CD4-positive, alpha-beta T cell treated with Interleukin-4 for 1 hour (primary cell): ENCODE data around the gene CPNE4.

Experiments
- DNase-seq, 2 donors: peaks; one replicate each; pipeline ENCODE4 v3.0.0-alpha.2; 2020 to 2022

CPNE4 gene

DNA sequence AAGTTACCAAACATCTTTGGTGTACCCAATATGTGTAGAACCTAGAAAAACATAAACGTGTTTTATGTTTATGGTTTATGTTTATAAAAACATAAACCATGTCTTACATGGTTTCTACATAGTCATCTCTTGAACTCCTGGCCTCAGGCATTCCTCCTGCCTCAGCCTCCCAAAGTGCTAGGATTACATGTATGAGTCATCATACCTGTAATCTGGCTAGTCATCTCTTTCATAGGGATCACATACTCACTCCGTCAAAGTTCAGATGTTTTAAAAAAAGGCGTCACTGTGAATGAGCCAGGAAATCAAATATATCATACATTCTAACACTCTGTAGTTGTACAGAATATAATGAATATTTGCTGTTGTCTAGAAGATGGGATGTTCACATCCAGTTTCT is 178.6 kb downstream of the CPNE4 start:
- DNase-seq = no peak

DNA sequence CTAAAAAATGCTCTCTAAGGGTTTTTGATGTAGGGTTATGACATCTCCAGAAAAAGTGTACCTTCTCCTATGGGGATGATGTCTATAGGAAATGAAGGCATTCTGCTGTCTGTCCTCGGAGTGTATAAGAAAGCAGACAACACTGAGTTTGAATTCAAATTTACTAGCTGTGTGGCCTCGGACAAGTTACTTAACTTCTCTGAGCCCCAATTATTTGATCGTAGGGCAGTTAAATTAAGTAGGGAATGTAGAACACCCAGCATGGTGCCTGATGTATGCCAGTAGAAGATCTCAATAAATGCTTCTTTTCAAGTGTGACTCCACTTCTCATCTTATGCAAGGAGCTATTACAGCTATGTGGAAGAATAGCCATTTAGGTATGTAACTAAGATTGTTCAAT is 184.6 kb downstream of the CPNE4 start:
- DNase-seq = no peak

DNA sequence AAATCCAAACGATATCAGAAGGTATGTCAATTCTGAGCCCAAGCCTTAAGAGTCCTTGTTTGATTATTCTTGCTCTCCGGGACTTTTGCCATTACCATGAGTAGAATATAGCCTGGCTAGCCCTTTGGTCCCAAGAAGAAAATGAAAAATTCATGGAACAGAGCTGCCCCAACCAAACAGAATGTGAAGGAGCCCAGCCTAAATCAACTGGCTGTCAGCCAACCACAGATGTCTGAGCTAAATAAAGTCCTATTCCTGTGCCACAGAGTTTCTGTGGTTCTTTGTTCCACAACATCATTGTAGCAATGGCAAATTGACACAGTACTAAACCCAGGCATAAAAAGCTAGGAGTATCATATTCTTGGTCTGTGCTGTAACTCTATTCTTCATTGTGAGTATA is 185.2 kb downstream of the CPNE4 start:
- no peak for DNase-seq

DNA sequence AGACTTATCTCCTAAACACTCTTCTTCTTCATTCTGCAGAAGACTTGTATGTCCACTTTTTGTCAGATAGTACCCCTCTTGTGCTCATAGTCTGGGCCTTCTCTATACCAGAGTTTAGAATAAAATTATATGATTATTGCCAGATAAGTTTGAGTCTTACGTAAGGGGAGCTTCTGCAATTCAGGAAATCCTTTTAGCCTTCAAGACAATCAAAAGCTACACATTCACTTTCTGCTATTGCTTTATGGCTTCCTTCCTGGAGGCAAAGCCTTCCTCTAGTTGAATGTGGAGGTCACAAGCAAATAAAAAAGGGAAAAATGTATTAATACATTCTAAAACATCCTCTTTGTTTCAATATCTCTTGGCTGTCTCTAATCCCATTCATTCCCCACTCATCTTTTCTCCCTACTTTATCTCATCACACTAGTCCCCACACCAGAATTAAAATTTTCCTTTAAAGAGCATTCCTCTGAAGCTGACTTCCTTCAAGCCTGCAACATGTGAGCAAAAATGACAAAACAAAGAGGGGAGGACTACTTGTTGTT is 186.8 kb downstream of the CPNE4 start:
- DNase-seq = no peak

DNA sequence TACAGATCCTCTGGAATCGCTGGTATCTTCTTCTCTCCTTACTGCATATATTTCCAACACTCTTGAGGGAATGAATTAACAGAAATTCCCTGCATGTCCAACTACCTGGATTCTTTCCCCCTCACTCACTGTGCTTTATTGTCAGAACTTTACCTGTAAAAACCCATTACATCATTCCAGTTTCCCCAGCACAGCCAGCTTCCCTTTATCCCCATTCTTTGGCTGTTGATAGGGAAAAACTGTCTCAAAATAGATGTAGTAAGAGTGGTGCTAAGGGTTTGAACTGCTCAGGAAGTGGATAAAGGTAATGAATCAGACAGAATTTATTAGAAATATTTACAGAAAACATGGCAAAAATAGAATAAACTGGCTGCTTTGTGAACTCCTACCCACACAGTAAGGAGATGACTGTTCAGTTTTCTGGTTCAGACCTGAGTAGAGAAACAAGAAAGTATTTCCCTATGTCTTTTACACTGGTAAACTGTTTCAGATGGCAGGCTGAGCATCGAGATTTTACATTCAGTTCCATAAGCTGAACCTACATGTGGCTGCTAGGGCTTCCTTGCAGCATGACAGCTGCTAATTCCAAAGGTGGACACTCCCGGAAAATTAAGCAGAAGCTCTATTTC is 188.4 kb downstream of the CPNE4 start:
- DNase-seq = no peak

DNA sequence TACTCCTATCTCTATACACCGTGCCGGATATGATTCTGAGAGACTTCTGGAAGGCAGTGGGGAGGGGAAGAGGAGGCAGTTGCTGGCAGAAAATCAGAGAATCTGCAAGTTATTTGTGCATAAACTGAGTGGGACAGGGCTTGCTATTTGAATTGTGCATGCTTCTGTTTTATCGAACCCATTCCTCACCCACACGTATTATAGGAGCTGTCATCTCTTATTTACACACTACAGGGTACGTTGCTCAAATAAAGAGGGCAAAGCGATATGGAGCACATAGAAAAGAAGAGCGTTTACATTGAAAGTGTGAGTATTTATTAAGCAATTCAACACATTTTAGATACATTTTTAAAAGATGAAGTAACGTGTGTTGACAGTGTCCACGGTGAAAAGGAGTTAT is 191.6 kb downstream of the CPNE4 start:
- no peak for DNase-seq

DNA sequence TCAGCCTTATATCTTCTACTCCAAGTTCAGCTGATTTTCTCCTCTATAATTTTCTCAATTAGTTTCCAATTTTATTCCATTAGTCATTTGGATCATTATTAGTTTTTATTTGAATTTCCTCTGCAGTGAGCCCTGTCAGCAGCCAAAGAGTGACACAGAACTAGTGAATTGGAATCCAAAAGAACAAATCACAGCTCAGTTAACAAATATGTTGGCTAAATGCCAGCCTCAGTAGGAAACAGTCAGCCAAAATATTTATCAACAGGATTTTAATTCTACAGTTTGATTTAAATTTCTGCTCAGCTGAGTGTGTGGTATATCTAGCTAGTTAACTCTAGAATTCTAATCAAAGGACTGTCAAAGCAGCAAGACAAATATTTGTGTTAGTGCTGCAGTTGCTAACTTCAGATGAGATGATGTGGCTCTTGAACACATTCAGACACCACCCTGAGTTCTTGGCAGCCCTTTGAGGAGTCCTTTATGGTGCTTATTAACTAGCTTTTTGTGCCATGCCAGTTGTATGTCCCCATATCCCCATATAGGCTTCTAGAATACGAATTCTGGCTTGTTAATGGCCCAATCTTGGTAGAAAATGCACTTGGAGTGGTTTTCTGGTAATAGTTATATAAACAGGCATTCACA is 194.5 kb downstream of the CPNE4 start:
- no peak for DNase-seq

DNA sequence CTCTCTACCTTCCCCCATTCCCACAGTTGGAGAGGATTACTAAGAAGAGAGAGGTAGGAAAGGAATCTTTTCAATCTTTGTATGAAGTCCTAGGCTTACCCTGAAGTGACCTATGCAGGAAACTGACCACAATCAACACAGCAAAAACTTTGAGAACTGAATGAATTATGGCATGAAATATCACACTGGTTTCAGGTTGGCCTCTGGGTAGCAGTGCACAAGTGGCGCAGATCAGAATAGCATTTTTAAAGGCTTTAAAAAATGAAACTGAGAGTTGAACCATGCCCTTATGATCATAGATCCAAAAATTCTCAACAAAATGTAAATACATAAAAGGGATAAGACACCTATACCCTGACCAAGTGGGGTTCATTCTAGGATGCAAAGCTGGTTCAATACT is 198.9 kb downstream of the CPNE4 start:
- no peak for DNase-seq

DNA sequence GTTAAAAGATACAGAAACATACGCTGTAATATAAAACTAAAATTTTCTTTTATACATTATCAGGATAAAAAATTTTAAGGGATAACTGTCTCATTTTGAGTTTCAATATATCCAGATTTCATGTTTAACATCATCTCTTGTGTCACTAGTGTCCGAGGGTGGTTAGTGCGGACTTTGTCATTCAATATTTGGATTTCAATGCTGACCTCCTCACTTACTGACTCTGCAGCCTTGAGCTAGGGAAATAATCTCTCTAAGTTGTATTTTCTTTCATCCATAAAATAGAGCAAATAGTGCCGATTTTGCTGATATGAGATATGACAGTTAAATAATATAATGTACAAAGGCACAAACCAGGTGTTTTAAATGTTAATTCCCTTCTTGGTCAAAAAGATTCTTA is 203.2 kb downstream of the CPNE4 start:
- no peak for DNase-seq

DNA sequence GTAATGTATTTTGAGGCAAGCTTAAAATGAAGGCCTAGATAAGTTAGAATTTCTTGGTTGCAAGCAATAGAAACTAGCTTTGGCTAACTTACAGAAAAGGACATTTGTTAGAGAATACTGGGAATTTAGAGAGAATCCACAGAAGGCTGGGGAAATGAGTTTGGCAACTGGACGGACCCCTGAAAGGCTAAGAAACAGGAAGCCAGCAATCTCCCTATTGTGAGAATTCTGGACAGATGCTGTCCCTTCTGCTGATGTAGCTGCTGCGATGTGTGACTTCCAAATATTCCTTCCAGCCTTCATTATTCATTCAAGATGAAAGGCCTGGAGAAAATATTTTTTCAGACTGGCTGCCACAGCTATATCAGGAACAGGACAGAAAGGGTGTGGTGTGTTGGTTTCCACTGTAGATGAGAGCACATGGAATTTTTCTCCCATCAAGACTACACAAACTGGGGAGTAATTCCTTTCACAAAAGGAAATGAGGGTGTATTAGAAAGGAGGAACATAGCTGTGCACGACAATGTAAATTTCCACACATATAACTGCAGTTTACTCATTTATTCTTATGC is 213.5 kb downstream of the CPNE4 start:
- DNase-seq = no peak

DNA sequence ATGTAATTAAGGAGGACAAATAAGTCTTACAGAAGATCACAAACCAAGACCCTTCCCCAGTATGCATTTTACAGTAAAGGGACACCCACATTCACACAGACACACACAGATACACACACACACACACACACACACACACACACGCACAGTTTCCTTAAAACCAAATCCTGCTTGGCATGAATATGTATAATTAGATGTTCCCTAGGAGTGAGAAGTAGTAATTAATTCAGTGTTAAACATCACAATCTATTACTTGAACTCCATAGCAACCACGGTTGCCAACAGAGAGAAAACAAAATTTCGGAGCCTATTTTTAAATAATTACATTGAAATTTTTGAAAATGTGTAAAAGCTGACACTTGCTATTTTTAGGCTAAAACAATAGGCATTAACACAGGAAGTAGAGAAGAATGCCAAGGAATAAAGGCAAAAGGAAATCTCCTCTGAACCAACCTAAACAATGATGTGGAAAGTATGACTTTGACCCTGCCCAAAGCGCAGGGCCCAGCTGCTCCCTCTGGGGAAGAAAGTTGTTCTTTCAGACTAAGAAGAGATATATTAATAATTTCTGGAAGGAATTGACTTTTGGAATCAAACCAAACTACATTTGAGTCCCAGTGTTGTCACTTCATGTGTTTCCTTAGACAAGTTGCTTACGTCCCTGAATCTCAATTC is 215.3 kb downstream of the CPNE4 start:
- no peak for DNase-seq

DNA sequence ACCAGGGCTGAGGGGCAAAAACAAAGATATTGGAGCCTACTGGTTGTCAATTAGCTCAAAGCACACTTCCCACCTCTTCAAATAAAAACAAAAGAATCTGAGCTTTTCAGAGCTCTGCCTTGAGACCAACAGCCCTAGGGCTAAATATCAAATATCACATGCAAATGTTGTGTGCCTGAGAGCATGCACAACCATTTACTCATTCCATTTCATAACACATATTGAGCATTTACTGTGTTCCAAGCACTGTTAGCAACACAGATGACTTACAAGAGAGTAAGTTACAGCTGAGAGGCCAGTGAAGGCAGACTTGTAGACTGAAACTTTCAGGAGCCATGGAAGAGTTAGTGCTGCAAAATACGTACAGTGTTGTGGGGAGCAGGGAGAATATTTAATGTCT is 222.4 kb downstream of the CPNE4 start:
- DNase-seq = no peak

DNA sequence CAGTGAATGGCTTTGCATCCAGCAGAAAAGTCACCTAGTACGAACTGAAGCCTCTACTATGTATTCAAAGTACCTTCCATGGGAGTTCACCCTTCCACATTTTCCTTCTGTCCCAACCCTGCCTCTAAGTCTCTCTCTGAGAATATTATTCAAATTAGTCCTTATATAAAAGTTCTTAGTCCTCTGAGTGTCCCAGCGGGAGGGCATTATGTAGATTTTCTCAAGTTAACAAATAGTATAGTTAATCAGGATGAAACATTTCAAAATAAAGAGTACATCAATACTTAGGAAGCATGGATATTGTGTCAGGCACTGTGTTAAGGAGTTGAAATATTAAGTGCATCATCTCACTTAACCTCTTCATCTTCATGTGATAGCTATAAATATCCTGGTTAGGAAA is 223.3 kb downstream of the CPNE4 start:
- no peak for DNase-seq

DNA sequence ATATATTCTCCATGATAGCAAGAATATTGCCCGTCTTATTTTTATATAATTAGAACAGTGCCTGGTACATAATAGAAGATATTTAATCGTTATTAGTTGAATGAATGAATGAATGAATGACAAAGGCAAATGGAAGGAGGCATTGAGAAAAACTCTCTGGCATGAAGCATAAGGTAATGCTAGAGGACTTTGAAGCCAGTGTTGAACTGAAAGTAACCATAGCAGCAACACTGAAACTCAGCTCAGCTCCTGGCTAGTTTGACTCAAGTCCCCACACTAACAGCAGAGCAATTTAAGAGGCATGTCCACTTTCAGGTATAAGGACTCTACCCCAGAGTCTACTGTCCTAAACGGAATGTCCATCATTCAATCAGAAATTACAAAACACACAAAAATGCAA is 227.0 kb downstream of the CPNE4 start:
- DNase-seq = no peak

DNA sequence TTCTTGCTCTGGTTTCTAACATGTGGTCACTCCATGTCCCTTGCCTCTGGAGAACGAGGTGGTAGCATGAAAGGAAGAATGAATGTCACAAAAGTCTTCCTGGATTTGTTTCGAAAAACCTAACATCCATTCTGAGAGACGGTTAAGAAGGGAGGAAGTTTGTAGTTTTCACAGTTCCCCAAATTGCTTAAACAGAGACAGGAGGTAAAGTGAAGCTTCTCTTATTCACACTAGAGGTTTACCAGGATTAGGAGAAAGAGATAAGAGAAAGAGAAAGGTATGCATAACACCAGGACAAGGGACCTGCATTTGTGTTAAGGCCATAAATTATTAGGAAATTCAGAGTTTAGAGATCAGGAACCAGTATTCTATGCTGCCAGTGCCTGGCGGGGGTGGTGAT is 228.1 kb downstream of the CPNE4 start:
- no peak for DNase-seq

DNA sequence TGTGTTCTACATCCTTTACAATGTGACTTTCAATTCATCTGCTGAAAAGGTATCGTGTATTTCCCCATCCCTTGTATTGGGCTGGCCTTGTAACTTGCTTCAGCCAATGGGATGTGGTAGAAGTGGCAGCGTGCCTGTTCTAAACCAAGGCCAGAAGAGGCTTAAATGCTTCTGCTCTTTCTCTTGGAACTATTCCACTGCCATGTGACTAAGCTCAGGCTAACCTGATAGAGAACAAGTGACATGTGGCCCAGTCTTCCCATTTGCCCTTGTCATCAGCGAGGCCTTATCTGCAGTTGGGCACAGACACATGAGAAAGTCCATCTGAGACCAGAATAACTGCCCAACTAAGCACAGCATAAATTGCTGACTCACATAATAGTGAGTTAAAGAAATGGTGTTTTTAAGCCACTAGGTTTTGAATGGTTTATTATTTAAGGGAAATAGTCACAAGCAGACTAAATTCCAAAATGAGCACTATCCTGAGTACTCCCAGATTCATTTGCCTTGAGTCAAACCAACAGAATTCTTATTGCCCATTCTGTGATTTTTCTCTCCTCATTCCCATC is 230.2 kb downstream of the CPNE4 start:
- no peak for DNase-seq

DNA sequence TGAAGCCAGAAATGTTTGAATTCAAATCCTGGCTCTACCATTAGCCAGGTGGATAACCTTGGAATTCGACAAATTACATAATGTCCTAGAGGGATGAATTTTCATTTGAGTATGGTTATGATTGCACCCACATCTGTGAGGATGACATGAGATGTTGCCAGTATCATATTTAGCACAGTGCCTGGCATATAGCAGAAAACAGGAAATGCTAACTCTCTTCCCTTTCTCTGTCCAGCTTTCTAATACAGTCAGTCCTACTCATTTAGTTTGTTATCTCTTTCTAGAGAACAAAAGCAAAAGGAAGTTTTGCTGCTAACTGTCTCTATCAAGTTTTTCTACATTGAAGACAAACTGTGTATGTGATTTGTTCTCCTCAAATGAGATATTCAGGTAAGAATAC is 231.7 kb downstream of the CPNE4 start:
- DNase-seq = no peak

DNA sequence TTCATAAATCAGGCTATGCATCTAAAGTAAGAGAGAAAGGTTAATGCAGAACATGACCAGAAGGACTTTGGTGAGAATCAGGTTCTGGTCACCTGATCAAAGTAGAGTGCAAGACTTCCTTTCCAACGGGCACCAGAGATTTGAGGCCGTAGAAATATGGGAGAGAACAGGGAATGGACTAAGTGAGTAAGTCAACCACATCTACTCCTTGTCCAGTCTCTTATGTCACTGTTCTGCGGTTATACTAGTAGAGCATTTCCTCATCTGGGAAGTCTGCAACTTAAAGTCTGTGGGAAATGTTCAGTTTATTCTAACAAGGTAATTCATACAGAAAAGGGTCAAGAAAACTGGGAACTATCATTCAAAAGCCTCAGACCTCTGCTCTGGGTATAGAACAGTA is 232.8 kb downstream of the CPNE4 start:
- DNase-seq = no peak

DNA sequence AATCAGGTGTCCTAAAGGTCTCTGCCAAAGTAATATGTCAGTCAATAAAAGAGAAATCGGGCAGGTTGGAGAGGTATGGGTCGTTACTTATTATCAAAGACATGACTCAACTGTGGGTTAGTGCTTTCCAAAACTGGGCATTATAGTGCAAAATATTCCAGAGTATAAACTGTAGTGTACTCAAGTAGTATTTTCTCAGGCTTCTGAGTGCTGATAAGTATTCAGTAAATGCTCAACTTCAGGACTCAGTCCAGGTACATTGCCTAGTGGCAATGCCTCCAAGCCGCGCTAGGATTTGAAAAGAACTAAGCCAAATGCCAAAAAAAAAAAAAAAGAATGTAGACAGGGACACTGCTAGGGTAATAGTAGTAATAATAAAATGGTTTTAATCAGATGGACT is 233.2 kb downstream of the CPNE4 start:
- no peak for DNase-seq

DNA sequence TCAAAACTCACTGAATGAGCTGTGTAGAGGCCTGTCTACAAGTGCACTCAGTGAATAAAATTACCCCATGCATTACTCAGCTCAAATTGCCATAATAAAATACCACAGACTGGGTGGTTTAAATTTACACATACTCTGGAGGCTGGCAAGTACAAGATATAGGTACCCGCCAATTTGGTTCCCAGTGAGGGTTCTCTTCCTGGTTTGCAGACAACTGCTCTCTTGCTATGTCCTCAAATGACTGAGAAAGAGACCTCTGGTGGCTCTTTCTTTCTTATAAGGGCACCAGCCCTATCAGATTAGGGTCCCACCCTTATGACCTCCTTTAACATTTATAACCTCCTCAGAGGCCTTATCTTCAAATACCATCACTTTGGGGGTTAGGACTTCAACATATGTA is 237.0 kb downstream of the CPNE4 start:
- DNase-seq = no peak

DNA sequence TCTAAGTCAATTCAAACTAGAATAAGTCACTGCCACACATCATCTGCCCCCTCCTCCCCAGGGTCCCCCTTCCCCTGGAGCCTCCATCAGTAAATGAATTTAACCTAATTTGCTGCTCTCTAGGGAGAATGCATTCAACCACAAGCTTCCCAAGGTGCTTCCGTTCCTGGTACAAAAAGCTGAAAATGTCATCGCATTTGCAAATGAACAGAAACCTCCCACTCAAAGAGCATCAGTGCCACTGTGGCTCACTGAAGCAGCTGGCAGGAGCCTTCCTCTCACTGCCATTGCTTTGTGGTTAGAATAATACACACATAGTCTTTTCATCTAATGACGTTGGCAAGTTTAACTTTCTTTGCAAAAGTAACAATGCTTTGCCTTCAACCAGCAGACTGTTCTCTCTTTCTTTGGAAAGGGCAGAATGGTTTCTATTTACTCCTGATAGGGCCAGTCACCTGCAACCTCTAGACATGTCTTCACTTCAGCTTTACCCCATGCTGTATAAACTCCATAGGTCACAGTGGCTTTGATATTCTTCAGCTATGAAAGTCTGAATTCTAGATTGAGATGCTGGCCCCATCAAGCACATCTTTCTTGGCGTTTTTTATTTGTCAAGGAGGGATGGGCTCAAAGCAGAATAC is 238.1 kb downstream of the CPNE4 start:
- DNase-seq = no peak

DNA sequence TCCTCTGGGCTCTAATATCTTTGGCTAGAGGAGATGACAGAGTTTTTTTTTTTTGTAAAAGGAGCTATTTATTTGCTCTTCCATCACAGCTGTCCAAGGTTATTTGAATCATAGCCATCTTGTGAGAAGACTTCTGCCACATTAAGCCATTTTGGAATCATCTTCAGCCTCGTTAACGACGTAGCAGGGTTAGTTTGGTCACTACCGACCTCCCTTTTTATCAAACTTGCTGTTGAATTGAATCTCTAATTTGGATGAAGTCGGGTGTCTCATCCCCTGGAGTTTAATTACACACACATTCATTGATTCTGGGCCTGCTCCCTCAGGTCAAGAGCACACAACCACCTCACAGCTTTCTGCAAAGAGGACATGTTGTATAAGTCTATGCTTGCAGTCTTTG is 238.7 kb downstream of the CPNE4 start:
- no peak for DNase-seq
